DOHH2 (cell line): ENCODE data around the gene CBX5.

Experiments used
- EZH2phosphoT487 ChIP-seq: fragments of 200-600 bp; sonication (generic); IDR thresholded peaks from 2 replicates; pipeline ENCODE4 v1.6.1; 2017; ENCODE audit warnings: borderline replicate concordance, mild to moderate bottlenecking, antibody characterized with exemption, low read length, moderate library complexity, mixed read lengths
- TF ChIP-seq, protein P1 (sequence below): fragments of 200-600 bp; sonication (generic); IDR thresholded peaks from one replicate; pipeline ENCODE4 v1.5.1; 2014; ENCODE audit warnings: antibody characterized with exemption, mild to moderate bottlenecking, low read depth, low read length; ENCODE audit not compliant: poor library complexity, severe bottlenecking

DNA sequence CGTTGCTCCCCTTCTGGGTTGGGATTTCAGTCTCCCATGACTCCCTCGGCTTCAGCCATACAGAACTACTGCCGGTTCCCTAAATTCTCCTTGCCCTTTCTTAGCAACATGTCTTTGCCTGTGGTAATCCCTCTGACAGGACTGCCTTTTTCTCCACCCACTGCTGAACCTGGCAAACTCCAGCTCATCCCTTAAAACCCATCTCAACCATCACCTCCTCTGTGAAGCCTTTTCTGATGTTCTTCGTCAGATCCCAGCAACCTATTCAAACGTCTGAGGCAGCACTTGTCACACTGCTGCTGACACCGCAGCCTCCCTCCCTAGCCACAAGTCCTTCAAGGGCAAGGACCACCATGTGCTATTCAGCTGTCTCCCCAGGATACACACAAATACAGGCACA lies 80.9 kb downstream of the CBX5 start:
- TF ChIP-seq, protein P1, sequence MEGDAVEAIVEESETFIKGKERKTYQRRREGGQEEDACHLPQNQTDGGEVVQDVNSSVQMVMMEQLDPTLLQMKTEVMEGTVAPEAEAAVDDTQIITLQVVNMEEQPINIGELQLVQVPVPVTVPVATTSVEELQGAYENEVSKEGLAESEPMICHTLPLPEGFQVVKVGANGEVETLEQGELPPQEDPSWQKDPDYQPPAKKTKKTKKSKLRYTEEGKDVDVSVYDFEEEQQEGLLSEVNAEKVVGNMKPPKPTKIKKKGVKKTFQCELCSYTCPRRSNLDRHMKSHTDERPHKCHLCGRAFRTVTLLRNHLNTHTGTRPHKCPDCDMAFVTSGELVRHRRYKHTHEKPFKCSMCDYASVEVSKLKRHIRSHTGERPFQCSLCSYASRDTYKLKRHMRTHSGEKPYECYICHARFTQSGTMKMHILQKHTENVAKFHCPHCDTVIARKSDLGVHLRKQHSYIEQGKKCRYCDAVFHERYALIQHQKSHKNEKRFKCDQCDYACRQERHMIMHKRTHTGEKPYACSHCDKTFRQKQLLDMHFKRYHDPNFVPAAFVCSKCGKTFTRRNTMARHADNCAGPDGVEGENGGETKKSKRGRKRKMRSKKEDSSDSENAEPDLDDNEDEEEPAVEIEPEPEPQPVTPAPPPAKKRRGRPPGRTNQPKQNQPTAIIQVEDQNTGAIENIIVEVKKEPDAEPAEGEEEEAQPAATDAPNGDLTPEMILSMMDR = no peak
- TF ChIP-seq EZH2phosphoT487 = no peak
